GM21528 (cell line): ENCODE data around the gene PHC2.

Experiments
- ATAC-seq: cut with Tn5 transposase; IDR thresholded peaks from one replicate; pipeline ENCODE4 v1.9.1; 2021; ENCODE audit warnings: mild to moderate bottlenecking, moderate library complexity; ENCODE audit not compliant: unreplicated experiment, low FRiP score

PHC2 gene

DNA sequence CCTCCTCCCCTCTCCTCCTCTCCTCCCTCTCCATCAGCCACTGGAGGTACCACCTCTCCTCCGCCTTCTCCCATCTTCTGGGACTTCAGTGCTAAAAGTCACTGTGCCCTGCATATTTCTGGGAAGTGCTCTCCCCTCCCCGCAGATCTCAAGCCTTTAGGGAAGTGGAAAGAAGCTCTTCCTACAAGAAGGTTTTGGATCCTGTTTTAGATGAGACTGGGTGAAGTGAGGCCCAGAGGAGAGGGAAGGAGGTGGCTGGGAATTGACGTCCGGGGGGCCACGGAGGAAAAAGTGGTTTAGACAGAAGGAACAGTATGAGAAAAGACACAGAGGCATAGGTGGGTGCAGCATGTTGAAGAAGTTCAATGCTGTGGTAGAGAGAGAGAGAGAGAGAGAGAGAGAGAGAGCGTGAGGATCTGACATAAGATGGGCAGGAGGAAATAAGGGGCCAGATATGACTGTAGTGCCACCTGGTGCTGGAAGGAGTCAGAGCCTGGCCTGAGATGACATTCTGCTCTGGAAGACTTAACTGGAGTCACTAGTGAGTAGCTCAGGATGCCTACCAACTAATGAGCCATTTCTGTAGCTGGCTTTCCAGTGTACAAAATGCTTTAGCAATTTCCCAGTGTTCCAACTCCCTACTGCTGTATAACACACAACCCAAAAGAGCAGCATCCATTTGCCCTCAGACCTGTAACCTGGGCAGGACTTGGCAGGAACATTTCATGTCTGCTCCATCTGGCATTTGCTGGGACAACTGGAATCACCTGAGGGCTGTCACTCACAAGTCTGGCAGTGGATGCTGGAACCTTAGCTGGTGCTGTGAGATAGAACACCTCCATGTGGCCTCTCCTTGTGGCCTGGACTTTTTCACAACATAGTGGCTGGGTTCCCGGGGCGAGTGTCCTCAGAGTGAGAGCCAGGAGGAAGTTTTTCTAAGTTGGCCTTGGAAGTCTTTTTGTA is 24.9 kb upstream of the PHC2 start:
- no peak for ATAC-seq

DNA sequence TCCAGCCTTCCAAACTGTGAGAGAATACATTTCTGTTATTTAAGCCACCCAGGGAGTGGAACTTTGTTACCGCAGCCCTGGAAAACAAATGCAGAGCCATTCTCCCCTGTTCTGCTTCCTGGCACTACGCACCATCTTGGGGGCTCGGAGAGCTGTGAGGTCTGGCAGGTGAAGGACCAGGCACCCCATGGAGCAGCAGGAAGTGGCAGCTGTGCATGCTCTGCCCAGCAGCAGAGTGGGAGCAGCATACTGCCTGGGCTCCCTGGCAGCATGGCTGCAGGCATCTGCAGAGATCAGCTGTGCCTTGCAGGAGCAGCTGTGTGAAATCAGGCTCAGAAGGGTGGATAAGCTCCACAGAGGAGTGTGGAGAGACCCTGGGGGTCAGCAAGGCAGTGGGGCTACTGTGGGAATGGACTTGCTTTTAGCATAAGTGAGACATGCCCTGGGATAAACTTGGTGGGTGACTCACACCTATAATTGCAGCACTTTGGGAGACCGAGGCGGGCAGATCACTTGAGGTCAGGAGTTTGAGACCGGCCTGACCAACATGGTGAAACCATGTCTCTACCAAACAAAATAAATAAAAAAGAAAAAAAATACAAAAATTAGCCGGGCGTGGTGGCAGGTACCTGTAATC is 23.9 kb upstream of the PHC2 start:
- ATAC-seq, result no peak

GRCh38 chr1:33446590-33446989 is 15.7 kb upstream of the PHC2 start:
- no peak for ATAC-seq

DNA sequence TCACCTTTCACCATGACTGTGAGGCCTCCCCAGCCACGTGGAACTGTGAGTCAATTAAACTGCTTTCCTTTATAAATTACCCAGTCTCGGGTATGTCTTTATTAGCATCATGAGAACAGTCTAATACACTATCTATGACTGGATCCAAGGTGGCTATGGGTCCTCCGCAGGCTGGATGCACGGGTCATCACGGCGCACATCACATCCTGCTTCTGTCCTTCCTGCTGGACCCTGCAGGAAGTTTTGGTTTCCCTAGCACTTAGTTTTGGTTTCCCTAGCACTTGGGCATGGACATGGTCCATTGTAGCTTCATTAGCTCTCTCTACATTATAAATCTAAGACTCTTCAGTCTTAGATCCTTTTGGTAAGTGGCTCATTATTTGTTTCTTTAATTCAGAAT is 14.2 kb upstream of the PHC2 start:
- ATAC-seq, result no peak

DNA sequence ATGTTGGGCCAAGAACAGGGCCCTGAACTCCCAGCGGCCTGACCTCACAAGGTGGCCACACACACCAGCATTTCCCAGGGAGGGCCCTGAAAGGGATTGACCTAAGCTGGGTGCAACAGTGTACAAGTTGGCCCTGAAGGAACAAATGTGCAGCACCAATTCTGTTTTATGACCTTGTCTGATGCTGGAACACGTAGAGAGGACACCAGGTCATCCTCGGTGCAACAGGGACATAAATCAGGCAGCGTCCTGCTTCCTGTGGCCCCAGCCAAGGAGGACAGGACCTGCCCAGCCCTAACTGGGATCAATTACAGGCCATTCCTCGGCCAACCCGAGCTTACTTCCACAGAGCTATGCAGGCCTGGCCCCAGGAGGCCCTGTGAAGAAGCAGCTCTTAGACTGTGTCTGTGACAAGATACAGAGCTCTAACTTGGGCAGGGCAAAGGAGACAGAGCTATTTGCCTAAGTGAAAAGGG is 12.8 kb upstream of the PHC2 start:
- ATAC-seq, result no peak

- ATAC-seq, result no peak
These were observed 12.3 kb upstream of the PHC2 start for GRCh38 chr1:33443080-33443704.

DNA sequence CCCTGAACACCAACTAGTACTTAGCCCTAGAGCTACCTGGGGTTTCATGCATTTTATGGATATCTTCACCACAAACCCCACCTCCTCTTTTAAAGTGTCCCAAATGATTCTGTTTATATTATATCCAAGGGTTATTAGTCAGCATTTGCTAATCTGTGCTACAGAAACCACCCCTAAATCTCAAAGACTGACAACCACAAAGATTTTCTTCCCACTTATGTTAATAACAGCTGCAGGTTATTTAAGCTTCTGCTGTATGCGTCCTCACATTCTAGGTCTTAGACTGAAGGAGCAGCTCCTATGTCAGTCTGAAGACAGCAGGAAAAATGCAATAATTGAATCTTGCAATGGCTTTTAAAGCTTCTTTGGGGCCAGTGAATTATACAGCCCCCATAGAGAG is 11.2 kb upstream of the PHC2 start:
- ATAC-seq, result no peak

DNA sequence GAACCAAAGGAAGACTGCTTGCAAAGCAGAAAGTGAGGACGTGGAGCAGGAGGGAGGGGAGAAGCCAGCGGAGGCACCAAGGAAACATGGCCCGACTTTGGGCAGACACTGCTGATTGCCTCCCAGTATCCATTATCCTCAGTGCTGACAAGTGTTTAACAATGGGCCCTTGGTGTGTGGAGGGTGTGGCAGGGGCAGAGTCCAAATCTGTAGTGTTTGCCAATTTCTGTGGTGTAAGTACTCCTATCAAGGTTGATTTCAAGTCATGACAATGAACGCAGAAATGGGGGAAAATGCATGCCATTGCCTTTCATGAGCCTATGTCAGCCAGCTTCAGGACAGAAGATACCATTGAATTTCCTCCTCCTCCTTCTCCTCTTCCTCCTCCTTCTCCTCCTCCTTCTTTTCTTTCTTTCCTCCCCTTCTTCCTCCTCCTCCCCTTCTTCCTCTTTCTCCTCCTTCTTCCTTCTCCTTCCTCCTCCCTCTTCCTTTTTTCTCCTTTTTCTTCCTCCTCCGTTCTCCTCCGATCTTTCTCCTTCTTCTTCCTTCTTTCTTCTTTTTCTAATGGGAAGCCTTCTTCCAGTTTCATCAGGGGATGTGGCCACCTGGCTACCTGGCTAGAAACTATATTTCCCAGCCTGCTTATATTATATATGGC is 10.3 kb upstream of the PHC2 start:
- no peak for ATAC-seq

- no peak for ATAC-seq
These were observed 8.8 kb upstream of the PHC2 start for GRCh38 chr1:33439662-33440061.

DNA sequence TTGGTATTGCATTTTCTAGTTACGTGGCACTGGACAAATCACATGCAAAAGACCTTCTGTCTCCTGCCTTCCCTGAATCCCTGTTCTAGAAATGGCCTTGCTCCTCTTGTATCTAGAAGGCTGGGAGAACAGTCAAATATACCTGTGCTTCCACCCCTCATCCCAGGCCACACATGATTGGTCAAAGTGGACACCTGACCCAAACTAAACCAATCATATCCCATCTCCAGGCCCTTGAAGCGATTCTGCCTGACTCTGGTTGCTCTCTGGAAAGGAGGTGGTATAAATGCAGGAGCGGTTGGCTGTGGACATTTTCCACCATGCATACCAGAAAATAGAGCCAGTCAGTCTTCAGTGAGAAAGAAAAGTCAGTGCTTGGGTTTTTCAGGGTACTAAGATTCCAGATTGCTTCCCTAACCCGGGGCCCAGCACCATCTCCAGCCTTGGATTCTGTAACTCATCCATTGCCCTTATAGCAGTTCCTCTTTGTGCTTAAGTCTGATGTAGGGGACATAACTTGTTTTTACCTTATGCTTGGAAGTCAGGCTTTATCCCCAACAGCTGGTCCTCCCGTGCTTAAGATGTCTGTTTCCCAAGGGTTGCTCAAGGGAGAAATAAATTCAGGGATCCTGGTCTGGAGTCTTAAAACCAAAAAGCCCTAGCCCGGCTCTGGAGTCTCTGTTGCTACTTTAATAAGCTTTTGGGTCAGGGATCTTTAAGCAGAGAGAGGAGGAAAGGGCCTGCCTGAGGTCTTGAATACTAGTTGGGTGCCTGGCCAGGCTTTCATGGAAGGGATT is 7.7 kb upstream of the PHC2 start:
- no peak for ATAC-seq

DNA sequence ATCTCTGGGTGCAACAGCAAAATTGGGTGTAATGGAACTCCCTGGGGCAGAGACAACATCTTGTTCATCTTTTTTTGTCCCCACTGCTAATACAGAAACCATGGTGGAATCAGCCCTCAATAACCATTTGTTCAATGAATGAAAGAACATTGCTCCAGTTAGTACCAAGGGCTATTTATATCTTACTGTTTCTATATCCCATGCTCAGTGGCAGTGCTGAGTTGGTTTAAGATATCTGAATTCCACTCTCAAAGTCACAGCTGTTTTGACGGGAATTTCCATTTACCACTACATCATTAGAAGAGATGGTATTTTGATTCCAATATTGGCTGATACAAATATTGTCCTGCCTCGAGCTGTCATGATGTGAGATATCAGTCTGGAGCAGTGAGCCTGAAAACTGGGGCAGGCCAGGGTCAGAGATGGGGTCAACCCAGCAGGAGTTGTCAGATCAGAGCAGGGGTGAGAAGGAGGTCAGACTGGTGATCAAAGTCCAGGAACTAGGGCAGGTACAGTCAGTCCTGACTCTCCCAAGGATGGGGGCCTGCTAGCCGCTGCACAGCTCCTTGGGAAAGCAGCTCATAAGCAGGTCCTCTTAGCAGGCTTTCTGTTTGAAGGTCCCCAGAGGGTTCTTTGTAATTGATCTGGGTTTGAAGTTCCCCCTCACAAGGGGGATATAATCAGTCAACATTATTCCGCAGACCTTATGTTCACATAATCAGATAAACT is 5.8 kb upstream of the PHC2 start:
- no peak for ATAC-seq

GRCh38 chr1:33435096-33435820 is 4.4 kb upstream of the PHC2 start:
- ATAC-seq, result no peak

GRCh38 chr1:33434363-33434750 is 3.5 kb upstream of the PHC2 start:
- no peak for ATAC-seq

DNA sequence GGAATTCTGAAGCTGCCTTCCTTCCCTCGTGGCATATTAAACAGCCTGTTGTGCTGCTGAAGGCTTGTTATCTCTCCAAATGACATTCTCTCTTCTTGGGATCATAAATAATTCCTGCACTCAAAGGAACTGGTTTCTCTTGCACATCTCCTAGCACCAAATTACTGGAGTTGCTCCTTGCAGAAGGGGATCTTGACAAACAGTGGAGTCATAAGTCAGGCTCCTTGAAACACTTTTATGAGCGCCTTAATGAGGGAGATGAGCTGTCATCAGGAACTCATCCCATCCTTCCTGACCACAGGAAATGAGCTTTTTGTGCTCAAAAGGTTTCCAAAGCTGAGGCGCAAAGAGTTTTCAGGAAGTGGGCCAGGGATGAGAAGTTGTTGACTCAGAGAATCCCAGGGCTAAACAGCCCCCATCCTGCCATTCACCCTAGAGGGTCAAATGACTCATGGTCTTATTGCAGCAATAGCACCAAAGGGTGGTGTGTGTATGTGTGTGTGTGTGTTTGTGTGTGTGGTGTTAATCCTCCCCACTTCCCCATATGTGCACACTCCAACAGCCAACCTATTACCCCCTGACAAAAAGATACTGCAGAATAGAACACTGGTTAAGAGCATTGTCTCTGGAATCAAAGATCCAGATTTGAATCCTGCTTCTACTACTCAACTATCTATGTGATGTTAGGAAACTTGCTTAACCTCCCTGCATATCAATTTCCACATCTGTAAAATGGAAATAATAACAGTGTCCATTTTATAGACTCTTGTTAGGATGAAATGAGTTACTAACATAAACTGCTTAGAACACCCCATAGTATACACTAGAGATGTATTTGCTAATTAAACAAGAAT is 2.8 kb upstream of the PHC2 start:
- no peak for ATAC-seq

GRCh38 chr1:33429856-33430691 is 821 bp downstream of the PHC2 start:
- no peak for ATAC-seq

- ATAC-seq, result no peak
These were observed 1.6 kb downstream of the PHC2 start for GRCh38 chr1:33429332-33429731.

- ATAC-seq, result no peak
These were observed 2.2 kb downstream of the PHC2 start for GRCh38 chr1:33428661-33429060.
